ENCODE data around the gene ABHD8. TPM values are rescaled to one million over a fixed set of nuclear protein-coding genes. Genes with fewer than 3 reads are reported as not detected.

Gene ABHD8
- total RNA-seq, 1 experiment from 2014 or later, result 1.4 TPM

DNA sequence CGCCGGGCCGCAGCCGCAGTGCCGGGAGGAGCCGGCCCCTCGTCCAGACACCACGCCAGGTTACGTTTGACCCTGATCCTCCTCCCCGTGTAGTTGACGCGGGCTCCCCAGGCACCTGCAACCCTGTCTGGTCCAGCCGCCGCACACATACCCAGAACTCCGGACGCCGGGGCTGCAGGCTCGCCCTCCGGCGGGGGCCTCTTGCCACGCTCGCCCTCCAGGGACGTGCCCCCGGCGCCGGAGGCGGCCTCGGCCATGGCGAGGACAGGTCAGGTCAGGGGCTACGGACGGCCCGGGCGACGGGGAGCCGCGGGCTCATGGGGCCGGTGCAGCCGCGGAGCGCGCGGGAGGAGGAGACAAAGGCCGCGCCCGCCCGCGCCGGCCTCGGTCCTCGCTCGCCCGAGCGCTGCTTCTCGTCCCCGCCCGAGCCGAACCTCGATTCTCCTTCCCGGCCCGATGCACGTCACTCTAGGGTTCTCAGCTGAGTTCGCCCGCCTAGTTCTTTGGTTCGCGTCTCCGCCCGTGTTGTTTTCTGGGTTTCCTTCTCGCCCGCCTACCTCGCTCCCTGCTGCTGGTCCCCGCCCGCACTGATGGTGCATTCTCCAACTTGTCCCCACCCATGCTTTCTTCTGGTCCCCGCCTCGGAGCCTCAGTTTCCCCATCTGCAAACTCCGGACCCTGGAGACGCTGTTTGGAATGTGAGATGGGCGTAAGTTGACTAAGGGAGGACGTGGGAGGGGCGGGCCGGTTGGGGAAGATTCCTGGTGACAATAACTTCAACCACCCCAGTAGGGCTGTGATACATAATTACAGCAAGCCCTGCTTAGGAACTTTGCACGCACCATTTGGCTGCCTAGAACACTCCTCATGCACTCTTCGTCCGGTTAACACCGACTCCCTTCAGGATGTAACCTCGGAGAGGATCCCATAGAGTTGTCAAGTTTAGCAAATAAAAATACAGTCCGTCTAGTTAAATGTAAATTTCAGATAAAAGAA lies 31.5 kb upstream of the ABHD8 start, which contains the start of gene ANO8:
Gene ANO8, minus strand, starts transcription at position 442 of the 996 bp plus-strand sequence. Its CDS starts 185 bp downstream, at position 257.
- DNase-seq (ENCODE audit: extremely low read depth, low read depth), result peak; percentile 93

GRCh38 chr19:17333611-17334413 lies 30.6 kb upstream of the ABHD8 start:
- no peak for DNase-seq (ENCODE audit: extremely low read depth, low read depth)

DNA sequence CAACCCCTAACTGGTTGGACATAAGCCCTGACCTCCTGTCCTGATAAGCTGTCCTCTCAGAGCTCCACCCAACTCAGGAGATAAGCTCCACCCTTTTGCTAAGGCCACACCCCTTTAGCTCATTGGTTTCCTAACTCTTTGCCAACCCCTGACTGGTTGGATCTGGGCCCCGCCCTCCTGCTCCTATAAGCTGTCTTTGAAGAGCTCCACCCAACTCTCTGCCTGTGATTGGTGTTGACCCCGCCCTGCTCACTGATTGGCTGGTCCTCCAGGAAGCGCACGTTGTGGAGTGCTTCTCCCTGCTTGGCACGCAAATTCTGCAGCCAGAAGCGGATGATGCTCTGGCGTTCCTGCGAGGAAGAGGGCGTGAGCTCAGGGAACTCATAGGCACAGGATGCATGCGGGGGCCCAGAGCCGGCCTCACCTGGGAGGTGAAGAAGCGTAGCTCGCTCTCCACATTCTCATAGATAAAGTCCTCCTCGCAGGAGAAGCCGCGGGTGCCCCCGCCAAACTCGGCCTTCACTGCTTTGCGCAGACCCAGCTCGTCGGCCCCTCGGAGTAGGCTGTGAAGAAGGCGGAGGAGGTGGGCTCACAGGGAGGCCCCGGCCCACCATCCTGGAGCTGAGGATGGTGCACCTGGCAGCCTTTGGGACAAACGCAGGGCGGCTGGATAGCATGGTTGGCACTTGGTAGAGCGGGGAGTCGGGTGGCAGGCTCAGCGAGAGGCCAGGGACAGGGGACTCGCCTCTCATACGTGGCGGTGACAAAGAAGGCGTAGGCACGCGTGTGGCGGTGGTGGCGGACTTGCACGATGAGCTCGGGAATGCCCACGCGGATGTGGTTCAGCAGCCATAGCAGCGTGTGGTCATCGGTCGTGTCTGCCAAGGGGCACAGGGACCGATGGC lies 29.7 kb upstream of the ABHD8 start:
- DNase-seq (ENCODE audit: extremely low read depth, low read depth), result no peak

- no peak for DNase-seq (ENCODE audit: extremely low read depth, low read depth)
These were observed 29.1 kb upstream of the ABHD8 start for GRCh38 chr19:17332360-17332676.

- DNase-seq (ENCODE audit: extremely low read depth, low read depth), result no peak
These were observed 27.9 kb upstream of the ABHD8 start for GRCh38 chr19:17331045-17331558.

DNA sequence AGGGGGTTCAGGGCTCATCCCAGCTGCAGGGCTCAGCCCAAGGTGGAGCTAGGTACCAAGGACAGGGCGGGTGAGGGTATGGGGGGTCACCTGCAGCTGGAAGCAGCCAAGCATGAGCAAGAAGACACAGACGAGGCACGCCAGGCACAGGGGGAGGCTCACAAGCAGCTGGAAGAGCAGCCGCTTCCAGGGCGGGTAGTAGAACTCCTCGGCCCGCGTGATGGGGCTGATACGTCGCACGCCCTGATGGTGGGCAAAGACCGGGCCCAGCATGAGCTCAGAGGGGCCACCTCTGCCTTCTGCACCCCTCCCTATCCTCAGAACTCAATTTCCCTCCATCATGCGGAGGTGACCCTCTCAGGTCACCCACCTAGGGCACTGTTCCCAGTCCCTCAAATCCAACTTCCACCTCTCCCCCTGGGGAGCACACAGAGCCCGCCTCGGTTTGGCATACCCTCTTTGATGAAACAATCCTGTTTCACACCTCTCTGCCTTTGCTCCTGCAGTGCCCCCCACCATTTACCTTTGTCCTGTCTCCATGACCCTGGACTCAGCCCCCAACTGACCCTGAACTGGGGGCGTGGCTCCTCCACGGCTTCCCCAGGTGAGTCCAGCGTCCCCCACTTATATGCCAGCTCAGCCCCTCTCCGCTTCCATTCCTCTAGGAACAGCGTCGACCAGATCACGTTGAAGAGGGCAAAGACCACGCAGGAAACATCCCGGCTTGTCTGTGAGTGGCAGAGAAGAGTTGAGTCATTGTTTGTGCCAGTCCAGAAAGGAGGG lies 27.2 kb upstream of the ABHD8 start:
- no peak for DNase-seq (ENCODE audit: extremely low read depth, low read depth)

- DNase-seq (ENCODE audit: extremely low read depth, low read depth), result no peak
These were observed 26.4 kb upstream of the ABHD8 start for GRCh38 chr19:17329366-17330261.

DNA sequence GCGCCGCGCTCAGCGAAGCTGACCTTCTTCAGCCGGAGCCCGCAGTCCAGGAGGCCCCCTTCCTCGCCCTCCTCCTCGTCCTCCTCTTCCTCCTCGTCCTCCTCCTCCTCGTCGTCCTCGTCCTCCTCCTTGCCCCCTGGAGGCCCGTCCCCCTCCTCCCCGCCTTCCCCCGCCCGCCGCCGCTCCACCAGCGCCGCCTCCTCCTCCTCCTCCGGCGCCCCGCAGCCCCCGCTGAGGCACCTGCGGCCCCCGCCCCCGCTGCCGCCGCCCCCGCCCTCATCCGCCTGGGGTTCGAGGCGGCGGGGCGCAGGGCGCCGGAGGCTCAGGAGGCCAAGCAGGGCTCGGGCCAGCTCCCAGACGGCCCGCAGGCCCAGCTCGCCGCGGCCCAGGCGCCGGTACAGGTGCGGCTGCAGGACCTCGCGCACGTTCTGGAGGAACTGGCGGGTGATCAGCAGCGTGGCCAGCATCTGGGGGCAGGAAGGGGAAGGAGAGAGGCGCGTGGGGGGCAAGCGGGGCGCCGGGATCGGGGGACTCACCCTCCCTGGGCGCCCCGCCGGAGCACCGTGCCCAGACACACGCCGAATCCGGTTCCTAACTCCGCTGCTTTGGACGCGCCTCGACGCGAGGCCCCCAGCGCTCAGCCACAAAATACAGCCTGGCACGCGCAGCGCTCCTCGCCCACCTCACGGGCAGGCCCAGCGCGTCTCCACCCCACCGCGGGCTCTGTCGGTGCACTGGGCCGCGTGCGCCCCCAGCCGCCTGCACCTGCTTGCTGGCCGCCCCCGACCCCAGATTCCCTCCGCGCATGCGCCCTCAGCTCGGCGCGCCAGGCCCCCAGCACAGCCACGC lies 25.5 kb upstream of the ABHD8 start:
- no peak for DNase-seq (ENCODE audit: extremely low read depth, low read depth)

DNA sequence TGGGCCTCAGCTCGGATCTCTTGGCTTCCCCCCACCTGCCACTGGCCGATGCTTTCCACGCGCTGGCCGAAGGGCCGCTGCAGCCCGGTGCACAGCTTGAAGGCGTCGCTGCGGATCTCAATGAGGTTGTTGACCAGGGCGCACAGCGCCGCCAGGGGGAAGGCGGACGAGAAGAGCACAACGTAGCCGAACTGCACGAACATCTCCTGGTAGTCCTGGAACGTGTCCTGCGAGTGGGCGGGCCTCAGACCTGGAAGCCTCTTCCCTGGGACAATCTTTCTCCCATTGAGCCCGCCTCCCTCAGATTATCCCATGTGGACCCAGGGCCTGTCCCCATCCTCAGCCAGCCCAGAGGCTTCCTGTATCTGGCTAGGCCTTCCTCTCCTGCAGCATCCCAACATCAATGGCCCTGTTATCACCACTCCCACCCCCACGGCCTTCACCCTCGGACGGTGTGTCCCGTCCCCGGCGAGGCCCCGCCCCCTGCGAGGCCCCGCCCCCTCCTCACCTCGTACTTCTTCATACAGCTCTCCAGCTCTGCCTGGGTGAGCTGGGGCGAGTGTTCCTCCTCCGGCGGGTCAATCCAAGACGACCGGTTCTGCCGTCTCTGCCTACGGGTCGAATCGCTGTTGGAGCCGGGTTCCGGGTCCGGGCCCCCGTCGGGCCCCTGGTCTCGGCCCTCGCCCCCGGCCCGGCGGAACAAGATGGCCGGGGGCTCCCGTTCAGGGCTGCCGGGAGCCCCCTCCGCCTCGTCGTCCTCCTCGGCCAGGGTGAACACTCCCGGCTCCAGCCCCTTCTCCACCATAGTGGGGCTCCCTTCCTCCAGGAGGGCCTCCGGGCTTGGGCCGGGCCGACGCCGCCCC lies 24.7 kb upstream of the ABHD8 start:
- DNase-seq (ENCODE audit: extremely low read depth, low read depth), result peak; percentile 43

DNA sequence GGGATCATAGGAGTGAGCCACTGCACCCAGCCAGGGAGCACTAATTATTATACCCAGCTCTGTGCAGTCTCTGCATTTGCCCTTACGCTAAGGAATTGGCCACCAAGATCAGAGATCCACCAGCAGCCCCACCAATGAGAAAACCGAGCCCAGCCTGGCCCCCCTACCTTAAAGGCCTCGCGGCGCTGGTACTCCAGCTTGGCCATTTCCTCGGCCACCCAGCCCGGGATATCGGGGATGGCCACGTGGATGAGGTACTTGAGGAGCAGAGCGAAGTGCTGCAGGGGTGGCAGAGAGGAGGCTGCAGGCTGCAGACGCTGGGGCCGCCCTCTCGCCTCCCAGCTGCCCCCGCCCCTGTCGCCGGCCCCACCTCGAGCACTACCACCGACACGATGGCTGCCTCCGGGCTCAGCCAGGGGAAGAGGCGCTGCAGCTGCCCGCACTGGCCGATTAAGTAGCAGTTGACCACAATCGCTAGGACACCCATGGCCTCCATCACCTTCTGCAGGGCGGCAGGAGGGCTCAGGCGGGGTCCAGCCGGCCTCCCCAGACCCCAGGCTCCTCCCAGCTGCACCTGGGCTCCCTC lies 23.9 kb upstream of the ABHD8 start:
- no peak for DNase-seq (ENCODE audit: extremely low read depth, low read depth)

DNA sequence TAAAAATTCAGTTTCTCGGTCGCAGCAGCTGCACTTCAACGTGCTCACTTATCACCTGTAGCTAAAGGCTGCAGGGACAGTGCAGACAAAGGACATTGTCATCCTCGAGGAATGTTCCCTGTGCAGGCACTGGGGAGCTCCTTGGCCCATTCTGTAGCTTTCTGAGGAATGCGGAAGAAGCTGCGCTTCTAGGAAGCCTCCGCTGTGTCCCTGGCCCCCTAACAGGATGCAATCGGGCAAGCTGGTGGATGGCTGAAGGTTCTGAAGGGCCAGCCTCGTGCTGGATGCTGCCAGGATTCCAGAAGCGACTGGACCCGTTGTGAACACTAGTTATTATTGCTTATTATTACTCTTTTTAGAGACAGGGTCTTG lies 23.4 kb upstream of the ABHD8 start:
- DNase-seq (ENCODE audit: extremely low read depth, low read depth), result no peak

DNA sequence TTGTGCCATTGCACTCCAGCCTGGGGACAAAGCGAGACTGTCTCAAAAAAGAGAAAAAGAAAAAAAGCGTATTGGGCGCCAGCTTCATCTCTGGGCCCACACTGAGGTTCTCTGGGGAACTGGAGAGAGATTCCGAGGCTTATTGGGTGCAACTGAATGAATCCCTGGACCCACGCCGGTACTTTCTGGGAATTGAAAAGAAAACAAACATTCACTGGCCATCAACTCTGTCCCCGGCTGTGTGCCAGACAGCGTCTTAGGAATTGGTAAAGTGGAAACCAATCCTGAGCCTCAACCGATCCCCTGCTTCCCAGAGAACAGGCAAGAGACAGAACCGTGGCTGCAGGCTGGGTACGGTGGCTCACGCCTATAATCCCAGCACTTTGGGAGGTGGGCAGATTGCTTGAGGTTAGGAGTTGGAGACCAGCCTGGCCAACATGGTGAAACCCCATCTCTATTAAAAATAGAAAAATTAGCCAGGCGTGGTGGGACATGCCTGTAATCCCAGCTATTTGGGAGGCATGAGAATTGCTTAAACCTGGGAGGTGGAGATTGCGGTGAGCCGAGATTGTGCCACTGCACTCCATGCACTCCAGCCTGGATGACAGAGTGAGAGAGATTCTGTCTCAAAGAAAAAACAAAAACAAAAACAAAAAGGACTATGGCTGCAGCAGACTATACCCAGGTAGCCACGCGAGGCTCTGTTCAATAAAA lies 22.8 kb upstream of the ABHD8 start:
- no peak for DNase-seq (ENCODE audit: extremely low read depth, low read depth)

DNA sequence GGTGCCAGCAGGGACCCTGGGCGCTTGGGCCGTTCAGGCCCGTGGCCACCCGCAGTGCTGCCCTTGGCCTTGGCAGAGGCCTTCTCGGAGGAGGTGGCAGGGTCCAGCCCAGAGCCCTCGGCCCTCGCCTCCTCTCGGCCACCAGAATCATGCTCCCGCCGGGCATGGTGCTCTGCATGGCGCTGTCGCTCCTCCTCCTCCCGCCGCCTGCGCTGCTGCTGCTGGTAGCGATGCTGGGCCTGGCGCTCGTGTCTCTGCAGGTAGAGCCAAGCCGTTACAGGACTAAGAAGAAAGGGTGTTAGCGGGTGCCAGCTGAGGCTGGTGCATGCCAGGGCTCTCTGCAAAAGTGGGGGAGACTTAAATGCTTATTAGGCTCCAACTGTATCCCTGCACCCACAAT lies 21.9 kb upstream of the ABHD8 start:
- DNase-seq (ENCODE audit: extremely low read depth, low read depth), result no peak

DNA sequence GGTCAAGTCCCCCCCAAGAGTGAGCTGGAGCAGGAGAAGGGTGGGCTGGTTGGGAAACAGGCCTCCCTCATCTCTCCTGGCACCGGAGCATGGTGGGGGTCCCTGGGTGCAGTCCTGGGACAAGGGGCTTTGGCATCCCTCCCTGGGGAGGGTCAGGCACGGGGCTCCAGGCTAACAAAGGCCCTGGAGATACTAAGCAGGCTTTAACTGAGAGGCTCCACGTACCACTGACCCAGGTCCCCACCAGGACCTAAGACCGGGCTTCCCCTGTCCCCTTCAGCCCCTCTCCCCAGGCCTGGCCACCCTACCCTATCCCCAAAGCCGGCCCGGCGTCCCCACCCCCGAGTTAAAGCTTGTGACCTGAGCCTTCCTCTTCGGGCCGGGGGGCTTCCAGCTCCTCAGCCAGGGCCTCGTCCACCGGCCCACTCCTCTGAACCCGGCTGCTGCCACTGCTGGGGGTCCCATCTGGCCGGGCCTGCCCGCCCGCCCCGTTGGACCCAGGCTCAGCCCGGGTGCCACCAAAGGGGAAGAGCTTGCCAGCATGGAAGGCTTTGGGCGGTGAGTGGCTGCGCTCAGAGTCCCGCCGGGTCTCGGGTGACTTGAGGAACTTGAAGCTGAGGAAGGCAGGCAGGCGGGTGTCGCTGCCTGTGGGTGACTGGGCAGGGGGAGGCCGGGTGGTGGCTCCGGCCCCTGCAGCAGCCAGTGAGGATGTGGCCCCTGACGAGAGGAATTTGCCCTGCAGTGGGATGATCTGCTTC lies 21.3 kb upstream of the ABHD8 start:
- DNase-seq (ENCODE audit: extremely low read depth, low read depth), result no peak

- no peak for DNase-seq (ENCODE audit: extremely low read depth, low read depth)
These were observed 20.7 kb upstream of the ABHD8 start for GRCh38 chr19:17323964-17324332.

All from NCI-H460 (cell line).